Heart left ventricle (tissue), 13 donors: ENCODE results near the gene OXCT1.

Experiments
- POLR2A ChIP-seq, 2 donors: fragments of 450-650 bp; IDR thresholded peaks; one replicate each; pipeline ENCODE4 v1.6.1; 2017; ENCODE audit warnings: antibody characterized with exemption in 2 of 2, mild to moderate bottlenecking in 2 of 2, moderate library complexity in 2 of 2
- TF ChIP-seq, protein P1 (sequence below), 12 donors: fragments of 200-600 bp; sonication (generic) in 4 of 12; IDR thresholded peaks; one replicate each; pipeline versions ENCODE4 v1.5.0 to v1.8.0; 2018 to 2022; ENCODE audit warnings: antibody characterized with exemption in 12 of 12, mild to moderate bottlenecking in 5 of 12
- donor health status: ischemic (EF 13 %, LVEDD 7.1; RV severe dilation, severe dysfunction).
- donor health status: DM: no; HTN: yes; CAD: no.
- donor health status: DM: no; HTN: no; CAD: no.
- donor health status: ischemic (EF 25% LVEDD 6.9; RV normal size, moderate dysfunction).
- donor health status: ischemic (EF 25% LVEDD 5.7; RV mildly dilated, moderate dysfunction).
- donor health status: ischemic (EF 35%, LVEDD 5.7; RV mildly dilated, moderate dysfunction).
- donor health status: nonischemic (EF 11% LVEDD 7.7; RV severe dilation, severe dysfunction).
- donor health status: DM: yes; HTN: yes; CAD: no.
- donor health status: PGD.
- donor health status: ischemic (EF 29% LVEDD 5.4; RV normal size, mild dysfunction).
- donor health status: nonischemic (EF 23%, LVEDD 6.1; RV moderate dilation, normal function).

DNA sequence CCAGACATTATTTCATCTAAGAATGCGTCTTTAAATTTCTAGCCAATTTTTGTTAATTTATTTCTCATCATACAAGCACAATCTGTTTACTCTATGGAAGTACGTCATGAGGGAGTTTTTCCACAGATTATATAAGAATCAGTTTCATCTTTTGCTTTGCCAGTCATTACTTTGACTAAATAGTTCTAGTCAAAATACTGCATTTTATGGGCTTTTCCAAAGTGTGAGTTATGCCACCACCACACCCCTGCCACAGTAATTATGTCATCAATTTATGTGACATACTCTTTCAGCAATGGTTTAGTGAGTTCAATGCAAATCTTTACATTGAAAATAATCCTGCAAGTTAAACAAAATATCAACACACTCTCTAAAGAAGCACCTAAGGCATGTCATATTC is 35.9 kb upstream of the OXCT1 start:
- TF ChIP-seq POLR2A (IDR thresholded peaks at IDR 0.05), result no peak
- TF ChIP-seq, protein P1, sequence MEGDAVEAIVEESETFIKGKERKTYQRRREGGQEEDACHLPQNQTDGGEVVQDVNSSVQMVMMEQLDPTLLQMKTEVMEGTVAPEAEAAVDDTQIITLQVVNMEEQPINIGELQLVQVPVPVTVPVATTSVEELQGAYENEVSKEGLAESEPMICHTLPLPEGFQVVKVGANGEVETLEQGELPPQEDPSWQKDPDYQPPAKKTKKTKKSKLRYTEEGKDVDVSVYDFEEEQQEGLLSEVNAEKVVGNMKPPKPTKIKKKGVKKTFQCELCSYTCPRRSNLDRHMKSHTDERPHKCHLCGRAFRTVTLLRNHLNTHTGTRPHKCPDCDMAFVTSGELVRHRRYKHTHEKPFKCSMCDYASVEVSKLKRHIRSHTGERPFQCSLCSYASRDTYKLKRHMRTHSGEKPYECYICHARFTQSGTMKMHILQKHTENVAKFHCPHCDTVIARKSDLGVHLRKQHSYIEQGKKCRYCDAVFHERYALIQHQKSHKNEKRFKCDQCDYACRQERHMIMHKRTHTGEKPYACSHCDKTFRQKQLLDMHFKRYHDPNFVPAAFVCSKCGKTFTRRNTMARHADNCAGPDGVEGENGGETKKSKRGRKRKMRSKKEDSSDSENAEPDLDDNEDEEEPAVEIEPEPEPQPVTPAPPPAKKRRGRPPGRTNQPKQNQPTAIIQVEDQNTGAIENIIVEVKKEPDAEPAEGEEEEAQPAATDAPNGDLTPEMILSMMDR (IDR thresholded peaks at IDR 0.05), result no peak
